Heart right ventricle (tissue), 16 donors: ENCODE measurements around the gene OR2T34. TPM values are rescaled to one million over a fixed set of nuclear protein-coding genes. Genes with fewer than 3 reads are reported as not detected.
"Not testable (repeated sequence)": the region's sequence is repeated elsewhere in the genome, so short reads cannot be mapped to it uniquely, and the experiment has no call there.

ENCODE experiments used
- ATAC-seq, 8 donors: fragments of 200-7000 bp; cut with Tn5 transposase; one replicate each; pipeline ENCODE4 v1.9.1; 2020; ENCODE audit warnings: mild to moderate bottlenecking in 8 of 8, moderate library complexity in 8 of 8, moderate number of reproducible peaks in 1 of 8
- DNase-seq, 2 donors: peaks; one replicate each; pipeline ENCODE4 v3.0.0-alpha.2; 2020
- H3K27ac ChIP-seq, 10 donors: fragments of 200-600 bp; sonication (generic) in 2 of 10; one replicate each; pipeline versions ENCODE4 v1.5.0 to v1.8.0; 2020 to 2022; ENCODE audit warnings: mild to moderate bottlenecking in 3 of 10
- H3K27me3 ChIP-seq, 7 donors: fragments of 200-600 bp; one replicate each; pipeline ENCODE4 v1.8.0; 2021 to 2022; ENCODE audit warnings: mild to moderate bottlenecking in 2 of 7
- H3K36me3 ChIP-seq, 9 donors: fragments of 200-600 bp; sonication (generic) in 1 of 9; one replicate each; pipeline versions ENCODE4 v1.5.0 to v1.8.0; 2020 to 2022; ENCODE audit warnings: mild to moderate bottlenecking in 2 of 9
- H3K4me1 ChIP-seq, 9 donors: fragments of 200-600 bp; sonication (generic) in 1 of 9; one replicate each; pipeline versions ENCODE4 v1.5.0 to v1.8.0; 2020 to 2022; ENCODE audit warnings: mild to moderate bottlenecking in 4 of 9
- H3K4me3 ChIP-seq, 10 donors: fragments of 200-600 bp; sonication (generic) in 2 of 10; one replicate each; pipeline versions ENCODE4 v1.5.0 to v1.8.0; 2020 to 2022; ENCODE audit warnings: mild to moderate bottlenecking in 7 of 10, moderate library complexity in 2 of 10
- H3K9me3 ChIP-seq, 11 donors: fragments of 200-600 bp in 10 of 11; sonication (generic) in 2 of 11; one replicate each; pipeline versions ENCODE4 v1.5.0 to v1.8.0; 2013 to 2022; ENCODE audit warnings: mild to moderate bottlenecking in 2 of 11, control low read depth in 1 of 11, moderate library complexity in 1 of 11
- CTCF ChIP-seq, 9 donors: fragments of 200-600 bp; sonication (generic) in 2 of 9; IDR thresholded peaks; one replicate each; pipeline versions ENCODE4 v1.5.0 to v1.8.0; 2021 to 2022; ENCODE audit warnings: antibody characterized with exemption in 9 of 9, mild to moderate bottlenecking in 5 of 9, moderate library complexity in 1 of 9
- WGBS, 2 donors: extraction: QIAGEN DNeasy Blood & Tissue Kit; methylation state at CpG; one replicate each; pipeline ENCODE4 v1.1.7; 2013; ENCODE audit warnings: inconsistent platforms in 1 of 2; 5-methylcytosine and 5-hydroxymethylcytosine counted together
- intact Hi-C, 10 donors: fragments of 100-400 bp; cut with DNase I; formaldehyde crosslinking; loops; one replicate each; pipeline versions ENCODE4 v1.11.1 to v1.14.2; 2022
- polyA plus RNA-seq, 2 donors: library from polyadenylated mRNA; stranded (reverse); fragments of 200-250 nt; gene quantifications; one replicate each; pipeline ENCODE4 v1.2.3, GENCODE V29; 2013
- total RNA-seq, 10 donors: library from RNA; stranded (reverse); fragmentation: NEBNext Ultra II Directional in 3 of 10; extraction: Animal tissue kit (Norgen Biotek cat#: 25700) in 3 of 10; gene quantifications; one replicate each; pipeline versions ENCODE4 v1.2.1 to v1.2.4, GENCODE V29; 2021 to 2023
- donor health status: Arrhythmogenic right ventricular cardiomyopathy.
- donor health status: ischemic (EF 13 %, LVEDD 7.1; RV severe dilation, severe dysfunction).
- donor health status: healthy with polysubstance abuse.
- donor health status: DM: no; HTN: yes; CAD: no.
- donor health status: DM: no; HTN: no; CAD: no.
- donor health status: ischemic (EF 25% LVEDD 6.9; RV normal size, moderate dysfunction).
- donor health status: ischemic (EF 25% LVEDD 5.7; RV mildly dilated, moderate dysfunction).
- donor health status: healthy.
- donor health status: DM: yes; HTN: yes; CAD: no.
- donor health status: Ischemic cardiomyopathy.
- donor health status: ischemic (EF 35%, LVEDD 5.7; RV mildly dilated, moderate dysfunction).
- donor health status: nonischemic (EF 11% LVEDD 7.7; RV severe dilation, severe dysfunction).
- donor health status: DM: yes; HTN: yes; CAD: no.
- donor health status: PGD.
- donor health status: ischemic (EF 29% LVEDD 5.4; RV normal size, mild dysfunction).
- donor health status: nonischemic (EF 23%, LVEDD 6.1; RV moderate dilation, normal function).

The OR2T34 gene
- total and polyA plus RNA-seq, 12 donors = not detected

GRCh38 chr1:248590055-248590454, 15.5 kb upstream of the OR2T34 start:
- H3K4me1 ChIP-seq = no peaks in the 10 kb centered on the region
- DNase-seq (no peak), ATAC-seq (no peak)
- no peak overlapping the region for H3K4me3 ChIP-seq
- no peaks in the 10 kb centered on the region for H3K27me3 ChIP-seq
- TF ChIP-seq CTCF (IDR thresholded peaks at IDR 0.05) = no peak
- H3K36me3 ChIP-seq = no peaks in the 10 kb centered on the region
- 86 to 92% methylated on average over 17 of the region's 17 CpGs for WGBS, 2 donors
- H3K27ac ChIP-seq = no peak overlapping the region
- intact Hi-C loops = no loop called here
- no peaks in the 10 kb centered on the region for H3K9me3 ChIP-seq

- no peak overlapping the region for H3K4me3 ChIP-seq
- DNase-seq (no peak), ATAC-seq (no peak)
- 72 to 79% methylated on average over 3 of the region's 3 CpGs for WGBS, 2 donors
- H3K27me3 ChIP-seq = no peaks in the 10 kb centered on the region
- H3K9me3 ChIP-seq = no peaks in the 10 kb centered on the region
- no peak overlapping the region for H3K27ac ChIP-seq
- H3K4me1 ChIP-seq = no peaks in the 10 kb centered on the region
- TF ChIP-seq CTCF (IDR thresholded peaks at IDR 0.05) = no peak
- intact Hi-C loops = no loop called here
- no peaks in the 10 kb centered on the region for H3K36me3 ChIP-seq
Measured at GRCh38 chr1:248589334-248589733, 14.8 kb upstream of the OR2T34 start.

GRCh38 chr1:248585266-248585665, 10.7 kb upstream of the OR2T34 start:
- WGBS, 2 donors = 74 to 75% methylated on average over 3 of the region's 3 CpGs
- intact Hi-C loops = no loop called here
- Histone ChIP-seq H3K4me3 (no peak overlapping the region), H3K9me3 (no peaks in the 10 kb centered on the region), H3K27ac (no peak overlapping the region), H3K36me3 (no peaks in the 10 kb centered on the region), H3K4me1 (no peaks in the 10 kb centered on the region), H3K27me3 (no peaks in the 10 kb centered on the region)
- DNase-seq (no peak), ATAC-seq (no peak)
- no peak for TF ChIP-seq CTCF (IDR thresholded peaks at IDR 0.05)

- intact Hi-C loops = no loop called here
- H3K9me3 ChIP-seq = peaks cover 0 to 8% (median 0%) of the 10 kb centered on the region in 11 donors
- no peaks in the 10 kb centered on the region for H3K27me3 ChIP-seq
- ATAC-seq (no peak), DNase-seq (no peak)
- H3K36me3 ChIP-seq = no peaks in the 10 kb centered on the region
- no peak overlapping the region for H3K27ac ChIP-seq
- no peak for TF ChIP-seq CTCF (IDR thresholded peaks at IDR 0.05)
- no peaks in the 10 kb centered on the region for H3K4me1 ChIP-seq
- WGBS, 2 donors = 77 to 79% methylated on average over 9 of the region's 9 CpGs
- no peak overlapping the region for H3K4me3 ChIP-seq
Measured at GRCh38 chr1:248576260-248576980, 1.9 kb upstream of the OR2T34 start.

GRCh38 chr1:248573856-248574255, 701 bp downstream of the OR2T34 start:
- WGBS, 2 donors = 77 to 86% methylated on average over 2 to 5 of the region's 8 CpGs
- H3K4me3 ChIP-seq, H3K4me1 ChIP-seq, H3K9me3 ChIP-seq, DNase-seq, intact Hi-C loops, ATAC-seq, H3K27ac ChIP-seq, H3K36me3 ChIP-seq, H3K27me3 ChIP-seq: not testable (repeated sequence)

GRCh38 chr1:248572049-248572448, 2.5 kb downstream of the OR2T34 start:
- H3K27me3 ChIP-seq, H3K27ac ChIP-seq, H3K4me1 ChIP-seq, H3K9me3 ChIP-seq, intact Hi-C loops, H3K4me3 ChIP-seq, DNase-seq, ATAC-seq, H3K36me3 ChIP-seq: not testable (repeated sequence)
- WGBS, 2 donors = no CpG with 5 or more reads among the region's 1 CpG

- DNase-seq, intact Hi-C loops, H3K27me3 ChIP-seq: not testable (repeated sequence)
Measured at GRCh38 chr1:248570811-248571210, 3.7 kb downstream of the OR2T34 start.

GRCh38 chr1:248569049-248569448, 5.5 kb downstream of the OR2T34 start:
- H3K36me3 ChIP-seq, intact Hi-C loops, H3K4me3 ChIP-seq, ATAC-seq, H3K9me3 ChIP-seq, DNase-seq, H3K27ac ChIP-seq, H3K27me3 ChIP-seq, H3K4me1 ChIP-seq: not testable (repeated sequence)
- WGBS, 2 donors = 21 to 59% methylated on average over 2 of the region's 2 CpGs

More at GRCh38 chr1:248570811-248571210, 3.7 kb downstream of the OR2T34 start:
- not testable (repeated sequence) for H3K27ac ChIP-seq, H3K4me3 ChIP-seq, H3K36me3 ChIP-seq, H3K9me3 ChIP-seq, ATAC-seq, H3K4me1 ChIP-seq
- WGBS, 2 donors = 78 to 84% methylated on average over 3 of the region's 3 CpGs
